ENCODE data around the gene EXPH5. TPM values are rescaled to one million over a fixed set of nuclear protein-coding genes. Genes with fewer than 3 reads are reported as not detected.

Gene EXPH5
- polyA plus RNA-seq, 1 donor (not counting 4 experiments of a cell fraction or from before 2014, with no cell fraction given): 11.7 TPM

- FAIRE-seq (peak; percentile 41), DNase-seq (ENCODE audit: low read depth, low spot score) (no peak)
- no peaks in the 10 kb centered on the region for H3K9me1 ChIP-seq (ENCODE audit: control insufficient read depth, extremely low read depth, insufficient read depth, low read length)
- H3K79me2 ChIP-seq (ENCODE audit: control insufficient read depth, insufficient read depth, low read length): no peaks in the 10 kb centered on the region
- no peak overlapping the region for H2AFZ ChIP-seq (ENCODE audit: control insufficient read depth, low read length)
- H3K4me3 ChIP-seq (ENCODE audit: control insufficient read depth in 2 of 3, extremely low read depth in 1 of 3, insufficient read depth in 2 of 3, low read depth in 1 of 3, low read length in 3 of 3): no peak overlapping the region
- H3K9ac ChIP-seq (ENCODE audit: control insufficient read depth, extremely low read depth, insufficient read depth, low read length): no peak overlapping the region
- dilution Hi-C loops (cut with MboI; ENCODE audit: extremely low pct_ligation_motif_present, low sequenced_read_pairs): no loop called here
- H3K27me3 ChIP-seq (ENCODE audit: control insufficient read depth, extremely low read depth, insufficient read depth, low read length): no peaks in the 10 kb centered on the region
- no peaks in the 10 kb centered on the region for H4K20me1 ChIP-seq (ENCODE audit: control insufficient read depth, extremely low read depth, insufficient read depth, low read length)
- no peak overlapping the region for H3K4me2 ChIP-seq (ENCODE audit: control insufficient read depth, extremely low read depth, insufficient read depth, low read depth, low read length)
- no peak overlapping the region for H3K27ac ChIP-seq (ENCODE audit: control insufficient read depth, insufficient read depth, low read length)
- peaks cover 7 to 38% of the 10 kb centered on the region in 2 experiments for H3K36me3 ChIP-seq (ENCODE audit: control insufficient read depth in 2 of 2, extremely low read depth in 1 of 2, insufficient read depth in 2 of 2, low read length in 2 of 2)
- peaks cover 29% of the 10 kb centered on the region for H3K4me1 ChIP-seq (ENCODE audit: control insufficient read depth, extremely low read depth, insufficient read depth, low read length)
- TF ChIP-seq EZH2 (IDR thresholded peaks at IDR 0.05; ENCODE audit: low read length): no peak
- TF ChIP-seq, protein P1, sequence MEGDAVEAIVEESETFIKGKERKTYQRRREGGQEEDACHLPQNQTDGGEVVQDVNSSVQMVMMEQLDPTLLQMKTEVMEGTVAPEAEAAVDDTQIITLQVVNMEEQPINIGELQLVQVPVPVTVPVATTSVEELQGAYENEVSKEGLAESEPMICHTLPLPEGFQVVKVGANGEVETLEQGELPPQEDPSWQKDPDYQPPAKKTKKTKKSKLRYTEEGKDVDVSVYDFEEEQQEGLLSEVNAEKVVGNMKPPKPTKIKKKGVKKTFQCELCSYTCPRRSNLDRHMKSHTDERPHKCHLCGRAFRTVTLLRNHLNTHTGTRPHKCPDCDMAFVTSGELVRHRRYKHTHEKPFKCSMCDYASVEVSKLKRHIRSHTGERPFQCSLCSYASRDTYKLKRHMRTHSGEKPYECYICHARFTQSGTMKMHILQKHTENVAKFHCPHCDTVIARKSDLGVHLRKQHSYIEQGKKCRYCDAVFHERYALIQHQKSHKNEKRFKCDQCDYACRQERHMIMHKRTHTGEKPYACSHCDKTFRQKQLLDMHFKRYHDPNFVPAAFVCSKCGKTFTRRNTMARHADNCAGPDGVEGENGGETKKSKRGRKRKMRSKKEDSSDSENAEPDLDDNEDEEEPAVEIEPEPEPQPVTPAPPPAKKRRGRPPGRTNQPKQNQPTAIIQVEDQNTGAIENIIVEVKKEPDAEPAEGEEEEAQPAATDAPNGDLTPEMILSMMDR (optimal IDR thresholded peaks at IDR 0.05 in 1 of 3, IDR thresholded peaks at IDR 0.05 in 1 of 3, conservative IDR thresholded peaks at IDR 0.05 in 1 of 3; ENCODE audit: extremely low read depth in 1 of 3, insufficient read depth in 2 of 3, low read length in 3 of 3): no peak
- no peaks in the 10 kb centered on the region for H3K9me3 ChIP-seq (ENCODE audit: control insufficient read depth, low read depth, low read length)
Measured at GRCh38 chr11:108535384-108535955, 58.1 kb downstream of the EXPH5 start.

DNA sequence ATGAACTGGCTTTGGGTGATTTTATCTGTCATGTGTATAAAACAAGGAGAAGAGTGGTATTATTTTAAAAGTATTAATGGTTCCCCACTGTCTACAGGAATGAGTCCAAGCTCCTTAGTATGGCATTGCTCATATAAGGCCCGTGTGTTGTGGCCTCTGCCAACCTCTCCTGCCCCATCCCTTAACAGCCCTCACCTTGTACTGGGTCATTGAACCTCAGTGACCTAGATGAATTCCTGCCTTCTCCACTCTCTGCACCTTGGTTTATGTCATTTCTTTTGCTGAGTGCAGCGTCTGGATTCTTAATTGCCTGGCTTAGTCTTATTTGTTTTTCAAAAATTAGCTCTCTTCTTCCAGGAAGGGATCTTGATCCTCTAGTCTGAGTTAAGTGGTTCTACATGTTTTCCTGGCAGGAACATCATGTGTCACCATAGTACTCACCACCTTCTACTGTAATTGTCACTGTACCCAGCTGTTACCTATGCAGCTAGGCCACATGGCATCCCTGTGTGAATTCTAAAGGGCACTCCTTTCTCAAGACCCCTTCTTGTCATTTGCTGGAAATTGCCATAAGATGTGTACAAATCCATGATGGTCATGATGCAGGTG is 59.2 kb downstream of the EXPH5 start:
- H3K79me2 ChIP-seq (ENCODE audit: control insufficient read depth, insufficient read depth, low read length): no peaks in the 10 kb centered on the region
- no peak overlapping the region for H3K9ac ChIP-seq (ENCODE audit: control insufficient read depth, extremely low read depth, insufficient read depth, low read length)
- TF ChIP-seq, protein P1 (optimal IDR thresholded peaks at IDR 0.05 in 1 of 3, IDR thresholded peaks at IDR 0.05 in 1 of 3, conservative IDR thresholded peaks at IDR 0.05 in 1 of 3; ENCODE audit: extremely low read depth in 1 of 3, insufficient read depth in 2 of 3, low read length in 3 of 3): no peak
- TF ChIP-seq EZH2 (IDR thresholded peaks at IDR 0.05; ENCODE audit: low read length): no peak
- DNase-seq (ENCODE audit: low read depth, low spot score) (no peak), FAIRE-seq (peak; percentile 5)
- dilution Hi-C loops (cut with MboI; ENCODE audit: extremely low pct_ligation_motif_present, low sequenced_read_pairs): no loop called here
- H2AFZ ChIP-seq (ENCODE audit: control insufficient read depth, low read length): no peak overlapping the region
- H3K4me2 ChIP-seq (ENCODE audit: control insufficient read depth, extremely low read depth, insufficient read depth, low read depth, low read length): no peak overlapping the region
- peaks cover 10 to 38% of the 10 kb centered on the region in 2 experiments for H3K36me3 ChIP-seq (ENCODE audit: control insufficient read depth in 2 of 2, extremely low read depth in 1 of 2, insufficient read depth in 2 of 2, low read length in 2 of 2)
- no peak overlapping the region for H3K27ac ChIP-seq (ENCODE audit: control insufficient read depth, insufficient read depth, low read length)
- H4K20me1 ChIP-seq (ENCODE audit: control insufficient read depth, extremely low read depth, insufficient read depth, low read length): no peaks in the 10 kb centered on the region
- H3K9me3 ChIP-seq (ENCODE audit: control insufficient read depth, low read depth, low read length): no peaks in the 10 kb centered on the region
- H3K27me3 ChIP-seq (ENCODE audit: control insufficient read depth, extremely low read depth, insufficient read depth, low read length): no peaks in the 10 kb centered on the region
- H3K9me1 ChIP-seq (ENCODE audit: control insufficient read depth, extremely low read depth, insufficient read depth, low read length): no peaks in the 10 kb centered on the region
- H3K4me1 ChIP-seq (ENCODE audit: control insufficient read depth, extremely low read depth, insufficient read depth, low read length): peaks cover 29% of the 10 kb centered on the region
- H3K4me3 ChIP-seq (ENCODE audit: control insufficient read depth in 2 of 3, extremely low read depth in 1 of 3, insufficient read depth in 2 of 3, low read depth in 1 of 3, low read length in 3 of 3): no peak overlapping the region

All from keratinocyte (primary cell).